Osteoblast (primary cell): Measurements from ENCODE around the gene RBKS. TPM values are rescaled to one million over a fixed set of nuclear protein-coding genes. Genes with fewer than 3 reads are reported as not detected.
"Not testable (repeated sequence)": the region's sequence is repeated elsewhere in the genome, so short reads cannot be mapped to it uniquely, and the experiment has no call there.

Source experiments
- DNase-seq: peaks from one replicate; pipeline ENCODE4 v3.0.0; 2011; ENCODE audit warnings: low spot score, mixed read lengths; ENCODE audit not compliant: insufficient read length; ENCODE audit errors: missing footprints
- H2AFZ ChIP-seq: 2 replicates; pipeline ENCODE4 v1.6.0; 2011; ENCODE audit warnings: mild to moderate bottlenecking, low read length
- H3K27ac ChIP-seq: 2 replicates; pipeline ENCODE4 v1.5.1; 2011; ENCODE audit warnings: mild to moderate bottlenecking, low read depth, low read length, moderate library complexity
- H3K27me3 ChIP-seq: 2 replicates; pipeline ENCODE4 v1.6.0; 2012; ENCODE audit warnings: mild to moderate bottlenecking, control low read depth, inconsistent platforms, low read length, moderate library complexity; ENCODE audit not compliant: insufficient read depth
- H3K36me3 ChIP-seq: 2 replicates; pipeline ENCODE4 v1.5.1; 2011; ENCODE audit warnings: mild to moderate bottlenecking, low read length, control low read depth, moderate library complexity; ENCODE audit not compliant: insufficient read depth
- H3K4me1 ChIP-seq: 2 replicates; pipeline ENCODE4 v1.5.1; 2011; ENCODE audit warnings: mild to moderate bottlenecking, low read length, control low read depth, moderate library complexity; ENCODE audit not compliant: insufficient read depth
- H3K4me2 ChIP-seq: 2 replicates; pipeline ENCODE4 v1.6.0; 2011; ENCODE audit warnings: mild to moderate bottlenecking, low read length; ENCODE audit not compliant: insufficient read depth
- H3K4me3 ChIP-seq: fragments of 200-600 bp; sonication (generic); 3 replicates; pipeline ENCODE4 v1.5.1; 2012; ENCODE audit warnings: mild to moderate bottlenecking, low read length, inconsistent platforms; ENCODE audit not compliant: insufficient read depth
- H3K79me2 ChIP-seq: 2 replicates; pipeline ENCODE4 v1.6.0; 2012; ENCODE audit warnings: mild to moderate bottlenecking, low read length, control low read depth, inconsistent platforms; ENCODE audit not compliant: insufficient read depth
- H3K9me3 ChIP-seq: 2 replicates; pipeline ENCODE4 v1.5.1; 2011; ENCODE audit warnings: low read depth, low read length, control low read depth
- H4K20me1 ChIP-seq: 2 replicates; pipeline ENCODE4 v1.6.0; 2012; ENCODE audit warnings: mild to moderate bottlenecking, low read length, control low read depth; ENCODE audit not compliant: insufficient read depth
- total RNA-seq: library from RNA; depleted of rRNA; stranded (reverse); fragments of >200 nt; gene quantifications from 2 replicates; pipeline ENCODE4 v1.2.3, GENCODE V29; 2012
- TF ChIP-seq, protein P1 (sequence below): IDR thresholded peaks from 2 replicates; pipeline ENCODE4 v1.5.1; 2011; ENCODE audit warnings: mild to moderate bottlenecking, low read depth, low read length, moderate library complexity; ENCODE audit errors: extremely low read depth

RBKS gene
- total RNA-seq, 1 donor, result 1.1 TPM

- no peaks in the 10 kb centered on the region for H4K20me1 ChIP-seq
- DNase-seq, result no peak
- H3K4me1 ChIP-seq, result peaks cover 29% of the 10 kb centered on the region
- H3K36me3 ChIP-seq, result no peaks in the 10 kb centered on the region
- peak overlapping the region; percentile 63 for H3K4me2 ChIP-seq
- H3K79me2 ChIP-seq, result no peaks in the 10 kb centered on the region
- H3K27ac ChIP-seq, result no peak overlapping the region
- H3K4me3 ChIP-seq, result peak overlapping the region; percentile 48
- H3K9me3 ChIP-seq, result no peaks in the 10 kb centered on the region
- peak overlapping the region; percentile 87 for H2AFZ ChIP-seq
- no peaks in the 10 kb centered on the region for H3K27me3 ChIP-seq
- TF ChIP-seq, protein P1, sequence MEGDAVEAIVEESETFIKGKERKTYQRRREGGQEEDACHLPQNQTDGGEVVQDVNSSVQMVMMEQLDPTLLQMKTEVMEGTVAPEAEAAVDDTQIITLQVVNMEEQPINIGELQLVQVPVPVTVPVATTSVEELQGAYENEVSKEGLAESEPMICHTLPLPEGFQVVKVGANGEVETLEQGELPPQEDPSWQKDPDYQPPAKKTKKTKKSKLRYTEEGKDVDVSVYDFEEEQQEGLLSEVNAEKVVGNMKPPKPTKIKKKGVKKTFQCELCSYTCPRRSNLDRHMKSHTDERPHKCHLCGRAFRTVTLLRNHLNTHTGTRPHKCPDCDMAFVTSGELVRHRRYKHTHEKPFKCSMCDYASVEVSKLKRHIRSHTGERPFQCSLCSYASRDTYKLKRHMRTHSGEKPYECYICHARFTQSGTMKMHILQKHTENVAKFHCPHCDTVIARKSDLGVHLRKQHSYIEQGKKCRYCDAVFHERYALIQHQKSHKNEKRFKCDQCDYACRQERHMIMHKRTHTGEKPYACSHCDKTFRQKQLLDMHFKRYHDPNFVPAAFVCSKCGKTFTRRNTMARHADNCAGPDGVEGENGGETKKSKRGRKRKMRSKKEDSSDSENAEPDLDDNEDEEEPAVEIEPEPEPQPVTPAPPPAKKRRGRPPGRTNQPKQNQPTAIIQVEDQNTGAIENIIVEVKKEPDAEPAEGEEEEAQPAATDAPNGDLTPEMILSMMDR, result no peak
These were observed 124.4 kb downstream of the RBKS start for GRCh38 chr2:27765621-27766286.

GRCh38 chr2:27764526-27764925, 125.7 kb downstream of the RBKS start:
- not testable (repeated sequence) for H2AFZ ChIP-seq, H3K27ac ChIP-seq, H3K36me3 ChIP-seq, DNase-seq, H3K79me2 ChIP-seq, H4K20me1 ChIP-seq, H3K27me3 ChIP-seq, H3K4me2 ChIP-seq, H3K9me3 ChIP-seq, H3K4me3 ChIP-seq
- peaks cover 30% of the 10 kb centered on the region for H3K4me1 ChIP-seq

DNA sequence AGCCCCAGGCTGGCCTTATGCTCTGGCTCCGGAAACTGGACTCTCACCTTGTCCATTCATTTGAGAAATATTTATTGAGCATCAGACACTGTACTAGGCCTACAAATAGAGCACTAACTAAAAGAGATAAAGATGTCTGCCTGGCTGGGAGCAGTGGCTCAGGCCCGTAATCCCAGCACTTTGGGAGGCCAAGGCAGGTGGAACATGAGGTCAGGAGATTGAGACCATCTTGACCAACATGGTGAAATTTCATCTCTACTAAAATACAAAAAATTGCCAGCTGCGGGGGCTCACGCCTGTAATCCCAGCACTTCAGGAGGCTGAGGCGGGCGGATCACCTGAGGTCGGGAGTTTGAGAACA, 126.3 kb downstream of the RBKS start:
- no peak for DNase-seq
- Histone ChIP-seq H4K20me1 (no peaks in the 10 kb centered on the region), H3K4me3 (no peak overlapping the region), H3K27me3 (no peaks in the 10 kb centered on the region), H3K27ac (no peak overlapping the region), H3K79me2 (no peaks in the 10 kb centered on the region), H3K4me1 (peaks cover 30% of the 10 kb centered on the region), H2AFZ (no peak overlapping the region), H3K4me2 (no peak overlapping the region), H3K36me3 (no peaks in the 10 kb centered on the region), H3K9me3 (no peaks in the 10 kb centered on the region)
- TF ChIP-seq, protein P1, result no peak

GRCh38 chr2:27762951-27763906, 127.0 kb downstream of the RBKS start:
- Histone ChIP-seq H3K27me3 (no peaks in the 10 kb centered on the region), H3K36me3 (no peaks in the 10 kb centered on the region), H3K79me2 (no peaks in the 10 kb centered on the region), H3K4me3 (no peak overlapping the region), H3K9me3 (no peaks in the 10 kb centered on the region), H2AFZ (no peak overlapping the region), H4K20me1 (no peaks in the 10 kb centered on the region), H3K4me1 (peaks cover 30% of the 10 kb centered on the region), H3K4me2 (no peak overlapping the region), H3K27ac (peak overlapping the region; percentile 57)
- TF ChIP-seq, protein P1, result no peak
- no peak for DNase-seq
